Activated CD8-positive, alpha-beta memory T cell treated with anti-CD3 and anti-CD28 coated beads for 1 hour (primary cell): ENCODE measurements around the gene FAM53A.

ENCODE experiments used
- DNase-seq, 2 donors: peaks; one replicate each; pipeline ENCODE4 v3.0.0-alpha.2; 2020; ENCODE audit warnings: low read depth in 1 of 2; ENCODE audit errors: extremely low read depth in 1 of 2

FAM53A gene

GRCh38 chr4:1595789-1596325, 88.3 kb downstream of the FAM53A start:
- no peak for DNase-seq

GRCh38 chr4:1594871-1595788, 89.0 kb downstream of the FAM53A start:
- DNase-seq = no peak

GRCh38 chr4:1593881-1594345, 90.2 kb downstream of the FAM53A start:
- no peak for DNase-seq

GRCh38 chr4:1593458-1593857, 90.7 kb downstream of the FAM53A start:
- no peak for DNase-seq

- DNase-seq = no peak
Measured at GRCh38 chr4:1592709-1593417, 91.2 kb downstream of the FAM53A start.

- no peak for DNase-seq
Measured at GRCh38 chr4:1592068-1592708, 91.9 kb downstream of the FAM53A start.

GRCh38 chr4:1591107-1591506, 93.0 kb downstream of the FAM53A start:
- no peak for DNase-seq

- DNase-seq = no peak
Measured at GRCh38 chr4:1590244-1590643, 93.9 kb downstream of the FAM53A start.
